ENCODE data around the gene PCDHGA7.
"Not testable (repeated sequence)": the region's sequence is repeated elsewhere in the genome, so short reads cannot be mapped to it uniquely, and the experiment has no call there.

Gene PCDHGA7

DNA sequence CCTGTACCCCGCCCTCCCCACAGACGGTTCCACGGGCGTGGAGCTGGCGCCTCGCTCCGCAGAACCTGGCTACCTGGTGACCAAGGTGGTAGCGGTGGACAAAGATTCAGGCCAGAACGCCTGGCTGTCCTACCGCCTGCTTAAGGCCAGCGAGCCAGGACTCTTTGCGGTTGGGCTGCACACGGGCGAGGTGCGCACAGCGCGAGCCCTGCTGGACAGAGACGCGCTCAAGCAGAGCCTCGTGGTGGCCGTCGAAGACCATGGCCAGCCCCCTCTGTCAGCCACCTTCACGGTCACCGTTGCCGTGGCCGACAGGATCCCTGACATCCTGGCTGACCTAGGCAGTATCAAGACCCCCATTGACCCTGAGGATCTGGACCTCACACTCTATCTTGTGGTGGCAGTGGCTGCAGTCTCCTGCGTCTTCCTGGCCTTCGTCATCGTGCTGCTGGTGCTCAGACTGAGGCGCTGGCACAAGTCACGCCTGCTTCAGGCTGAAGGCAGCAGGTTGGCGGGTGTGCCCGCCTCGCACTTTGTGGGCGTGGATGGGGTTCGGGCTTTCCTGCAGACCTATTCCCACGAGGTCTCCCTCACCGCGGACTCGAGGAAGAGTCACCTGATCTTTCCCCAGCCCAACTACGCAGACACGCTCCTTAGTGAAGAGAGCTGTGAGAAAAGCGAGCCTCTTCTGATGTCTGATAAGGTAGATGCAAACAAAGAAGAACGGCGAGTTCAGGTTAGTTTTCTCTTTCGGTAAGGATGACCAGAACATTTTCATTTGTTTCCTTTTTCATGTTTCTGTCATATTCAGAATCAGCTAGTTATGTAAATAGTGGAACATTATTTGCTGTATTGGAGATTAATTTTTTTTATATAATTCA, 16.3 kb upstream of the PCDHGA7 start:
- no peak for DNase-seq

DNA sequence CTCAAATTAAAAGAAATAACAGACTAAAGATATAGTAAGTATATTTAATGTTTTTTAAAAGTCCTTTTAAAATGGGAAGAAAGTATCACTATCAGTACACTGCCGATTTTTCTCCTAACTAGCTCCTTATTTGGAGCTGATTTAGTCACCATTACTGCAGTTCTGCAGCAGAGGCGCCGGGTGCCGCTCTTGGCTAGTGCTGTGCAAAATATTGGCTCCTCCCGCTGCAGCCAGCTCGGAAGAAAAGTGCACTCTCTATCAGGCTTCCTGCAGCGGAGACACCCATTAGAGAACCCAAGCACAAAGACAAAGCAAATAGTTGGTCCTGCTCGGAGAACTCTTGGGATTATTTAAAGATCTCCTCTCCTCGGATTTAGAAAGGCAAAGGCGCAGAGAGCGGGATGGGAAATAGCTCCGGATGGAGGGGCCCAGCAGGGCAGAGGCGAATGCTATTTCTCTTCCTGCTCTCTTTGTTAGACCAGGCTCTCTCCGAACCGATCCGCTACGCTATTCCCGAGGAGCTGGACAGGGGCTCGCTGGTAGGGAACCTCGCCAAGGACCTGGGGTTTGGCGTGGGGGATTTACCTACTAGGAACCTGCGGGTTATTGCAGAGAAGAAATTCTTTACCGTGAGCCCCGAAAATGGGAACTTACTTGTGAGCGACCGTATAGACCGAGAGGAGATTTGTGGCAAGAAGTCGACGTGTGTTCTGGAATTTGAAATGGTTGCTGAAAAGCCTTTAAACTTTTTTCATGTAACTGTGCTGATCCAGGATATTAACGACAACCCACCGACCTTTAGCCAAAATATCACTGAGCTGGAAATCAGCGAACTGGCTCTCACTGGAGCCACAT, 12.3 kb upstream of the PCDHGA7 start, which contains the start of gene PCDHGB3:
TSS of gene PCDHGB3 (plus strand) at position 249 of the 855 bp plus-strand sequence. CDS start at position 402, 153 bp downstream.
- DNase-seq: no peak

DNA sequence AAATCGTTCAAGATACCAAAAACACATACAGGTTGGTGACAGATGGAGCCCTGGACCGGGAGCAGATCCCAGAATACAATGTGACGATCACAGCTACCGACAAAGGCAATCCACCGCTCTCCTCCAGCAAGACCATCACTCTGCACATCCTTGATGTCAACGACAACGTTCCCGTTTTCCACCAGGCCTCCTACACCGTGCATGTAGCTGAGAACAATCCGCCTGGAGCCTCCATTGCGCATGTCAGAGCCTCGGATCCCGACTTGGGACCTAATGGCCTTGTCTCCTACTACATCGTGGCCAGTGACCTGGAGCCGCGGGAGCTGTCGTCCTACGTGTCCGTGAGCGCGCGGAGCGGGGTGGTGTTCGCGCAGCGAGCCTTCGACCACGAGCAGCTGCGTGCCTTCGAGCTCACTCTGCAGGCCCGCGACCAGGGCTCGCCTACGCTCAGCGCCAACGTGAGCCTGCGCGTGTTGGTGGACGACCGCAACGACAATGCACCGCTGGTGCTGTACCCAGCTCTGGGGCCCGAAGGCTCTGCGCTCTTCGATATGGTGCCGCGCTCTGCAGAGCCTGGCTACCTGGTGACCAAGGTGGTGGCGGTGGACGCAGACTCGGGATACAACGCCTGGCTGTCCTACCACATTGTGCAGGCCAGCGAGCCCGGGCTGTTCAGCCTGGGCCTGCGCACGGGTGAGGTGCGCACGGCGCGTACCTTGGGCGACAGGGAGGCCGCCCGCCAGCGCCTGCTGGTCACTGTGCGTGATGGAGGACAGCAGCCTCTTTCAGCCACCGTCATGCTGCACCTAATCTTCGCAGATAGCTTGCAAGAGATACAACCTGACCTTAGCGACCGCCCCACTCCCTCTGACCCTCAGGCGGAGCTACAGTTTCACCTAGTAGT, 10.7 kb upstream of the PCDHGA7 start:
- no peak for DNase-seq

DNA sequence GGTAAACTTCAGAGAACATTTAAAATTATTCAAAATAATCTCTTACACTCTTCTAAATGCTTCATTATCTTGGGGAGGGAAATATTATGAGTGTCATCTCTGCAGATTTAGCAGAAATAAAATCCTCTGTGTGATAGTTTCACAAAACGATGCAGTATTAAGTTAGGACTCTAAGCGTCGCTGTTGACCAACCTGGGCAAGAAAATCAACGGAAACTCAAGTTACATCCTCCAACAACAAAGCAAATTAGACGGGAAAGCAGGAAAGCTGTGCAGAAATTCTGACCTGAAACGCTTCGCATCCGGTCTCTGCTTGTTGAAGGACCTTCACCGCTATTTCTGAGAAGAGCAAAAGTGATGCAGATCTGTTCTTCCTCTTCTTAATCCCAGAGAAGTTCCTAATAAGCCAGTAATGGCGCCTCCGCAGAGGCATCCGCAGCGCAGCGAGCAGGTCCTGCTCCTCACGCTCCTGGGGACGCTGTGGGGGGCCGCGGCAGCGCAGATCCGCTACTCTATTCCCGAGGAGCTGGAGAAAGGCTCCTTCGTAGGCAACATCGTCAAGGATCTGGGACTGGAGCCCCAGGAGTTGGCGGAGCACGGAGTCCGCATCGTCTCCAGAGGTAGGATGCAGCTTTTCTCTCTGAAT, 8.7 kb upstream of the PCDHGA7 start, which contains the start of gene PCDHGA6:
TSS of gene PCDHGA6 (plus strand) at position 219 of the 645 bp plus-strand sequence. CDS start at position 412, 193 bp downstream.
- DNase-seq: no peak

DNA sequence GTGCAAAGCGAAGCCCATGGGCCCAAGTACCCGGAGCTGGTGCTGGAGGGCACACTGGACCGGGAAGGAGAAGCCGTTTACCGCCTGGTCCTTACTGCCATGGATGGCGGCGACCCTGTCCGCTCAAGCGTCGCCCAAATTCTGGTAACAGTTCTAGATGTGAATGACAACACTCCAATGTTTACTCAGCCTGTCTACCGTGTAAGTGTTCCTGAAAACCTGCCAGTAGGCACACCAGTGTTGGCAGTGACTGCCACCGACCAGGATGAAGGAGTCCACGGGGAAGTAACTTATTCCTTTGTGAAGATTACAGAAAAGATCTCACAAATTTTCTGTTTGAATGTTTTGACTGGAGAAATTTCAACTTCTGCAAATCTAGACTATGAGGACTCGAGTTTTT, 7.9 kb upstream of the PCDHGA7 start:
- DNase-seq: no peak

DNA sequence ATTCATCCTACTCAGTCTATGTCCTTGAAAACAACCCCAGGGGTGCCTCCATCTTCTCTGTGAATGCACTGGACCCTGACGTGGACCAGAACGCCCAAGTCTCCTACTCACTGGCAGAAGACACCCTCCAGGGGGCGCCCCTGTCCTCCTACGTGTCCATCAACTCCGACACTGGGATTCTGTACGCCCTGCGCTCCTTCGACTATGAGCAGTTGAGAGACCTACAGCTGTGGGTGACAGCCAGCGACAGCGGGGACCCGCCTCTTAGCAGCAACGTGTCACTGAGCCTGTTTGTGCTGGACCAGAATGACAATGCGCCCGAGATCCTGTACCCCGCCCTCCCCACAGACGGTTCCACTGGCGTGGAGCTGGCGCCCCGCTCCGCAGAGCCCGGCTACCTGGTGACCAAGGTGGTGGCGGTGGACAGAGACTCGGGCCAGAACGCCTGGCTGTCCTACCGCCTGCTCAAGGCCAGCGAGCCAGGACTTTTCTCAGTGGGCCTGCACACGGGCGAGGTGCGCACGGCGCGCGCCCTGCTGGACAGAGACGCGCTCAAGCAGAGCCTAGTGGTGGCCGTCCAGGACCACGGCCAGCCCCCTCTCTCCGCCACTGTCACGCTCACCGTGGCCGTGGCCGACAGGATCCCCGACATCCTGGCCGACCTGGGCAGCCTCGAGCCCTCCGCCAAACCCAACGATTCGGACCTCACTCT, 6.9 kb upstream of the PCDHGA7 start:
- not testable (repeated sequence) for DNase-seq

DNA sequence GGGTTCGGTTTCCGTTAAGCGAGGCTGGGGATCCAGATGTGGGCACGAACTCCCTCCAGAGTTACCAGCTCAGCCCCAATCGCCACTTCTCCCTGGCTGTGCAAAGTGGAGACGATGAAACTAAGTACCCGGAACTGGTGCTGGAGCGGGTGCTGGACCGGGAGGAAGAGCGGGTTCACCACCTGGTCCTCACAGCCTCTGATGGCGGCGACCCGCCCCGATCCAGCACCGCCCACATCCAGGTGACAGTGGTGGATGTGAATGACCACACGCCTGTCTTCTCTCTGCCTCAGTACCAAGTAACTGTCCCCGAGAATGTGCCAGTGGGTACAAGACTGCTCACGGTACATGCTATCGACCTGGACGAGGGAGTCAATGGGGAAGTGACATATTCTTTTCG, 803 bp downstream of the PCDHGA7 start:
- no peak for DNase-seq

DNA sequence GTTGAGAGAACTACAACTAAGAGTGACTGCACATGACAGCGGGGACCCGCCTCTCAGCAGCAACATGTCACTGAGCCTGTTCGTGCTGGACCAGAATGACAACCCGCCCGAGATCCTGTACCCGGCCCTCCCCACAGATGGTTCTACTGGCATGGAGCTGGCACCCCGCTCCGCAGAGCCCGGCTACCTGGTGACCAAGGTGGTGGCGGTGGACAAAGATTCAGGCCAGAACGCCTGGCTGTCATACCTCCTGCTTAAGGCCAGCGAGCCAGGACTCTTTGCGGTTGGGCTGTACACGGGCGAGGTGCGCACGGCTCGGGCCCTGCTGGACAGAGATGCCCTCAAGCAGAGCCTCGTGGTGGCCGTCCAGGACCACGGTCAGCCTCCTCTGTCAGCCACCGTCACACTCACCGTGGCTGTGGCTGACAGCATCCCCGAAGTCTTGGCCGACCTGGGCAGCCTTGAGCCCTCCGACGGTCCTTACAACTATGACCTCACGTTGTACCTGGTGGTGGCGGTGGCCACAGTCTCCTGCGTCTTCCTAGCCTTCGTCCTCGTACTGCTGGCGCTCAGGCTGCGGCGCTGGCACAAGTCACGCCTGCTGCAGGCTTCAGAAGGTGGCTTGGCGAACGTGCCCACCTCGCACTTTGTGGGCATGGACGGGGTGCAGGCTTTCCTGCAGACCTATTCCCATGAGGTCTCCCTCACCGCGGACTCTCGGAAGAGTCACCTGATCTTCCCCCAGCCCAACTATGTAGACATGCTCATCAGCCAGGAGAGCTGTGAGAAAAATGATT, 2.1 kb downstream of the PCDHGA7 start:
- DNase-seq: no peak

DNA sequence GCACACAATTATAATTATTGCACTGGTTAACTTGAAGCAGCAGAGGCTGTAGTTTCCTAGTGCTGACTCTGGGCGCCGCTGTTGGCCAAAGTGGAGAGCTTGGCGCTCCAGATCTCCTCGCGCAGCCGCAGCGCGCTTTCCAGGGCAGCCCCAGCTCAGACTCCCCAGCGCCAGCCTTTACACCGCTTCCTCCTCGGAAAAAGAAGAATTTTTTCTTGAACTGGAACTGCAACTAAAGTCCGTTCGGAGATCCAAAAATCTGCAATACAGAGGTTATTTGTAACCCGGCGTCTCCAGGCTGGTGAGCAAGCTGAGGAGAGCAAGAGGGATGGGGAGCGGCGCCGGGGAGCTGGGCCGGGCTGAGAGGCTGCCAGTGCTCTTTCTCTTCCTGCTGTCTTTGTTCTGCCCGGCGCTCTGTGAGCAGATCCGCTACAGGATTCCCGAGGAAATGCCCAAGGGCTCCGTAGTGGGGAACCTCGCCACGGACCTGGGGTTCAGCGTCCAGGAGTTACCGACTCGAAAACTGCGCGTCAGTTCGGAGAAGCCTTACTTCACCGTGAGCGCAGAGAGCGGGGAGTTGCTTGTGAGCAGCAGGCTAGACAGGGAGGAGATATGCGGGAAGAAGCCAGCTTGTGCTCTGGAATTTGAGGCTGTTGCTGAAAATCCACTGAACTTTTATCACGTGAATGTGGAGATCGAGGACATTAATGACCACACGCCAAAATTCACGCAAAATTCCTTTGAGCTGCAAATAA, 5.2 kb downstream of the PCDHGA7 start, which contains the start of gene PCDHGB4:
TSS of gene PCDHGB4 (plus strand) at position 142 of the 755 bp plus-strand sequence. CDS start at position 329, 187 bp downstream.
- DNase-seq: not testable (repeated sequence)

DNA sequence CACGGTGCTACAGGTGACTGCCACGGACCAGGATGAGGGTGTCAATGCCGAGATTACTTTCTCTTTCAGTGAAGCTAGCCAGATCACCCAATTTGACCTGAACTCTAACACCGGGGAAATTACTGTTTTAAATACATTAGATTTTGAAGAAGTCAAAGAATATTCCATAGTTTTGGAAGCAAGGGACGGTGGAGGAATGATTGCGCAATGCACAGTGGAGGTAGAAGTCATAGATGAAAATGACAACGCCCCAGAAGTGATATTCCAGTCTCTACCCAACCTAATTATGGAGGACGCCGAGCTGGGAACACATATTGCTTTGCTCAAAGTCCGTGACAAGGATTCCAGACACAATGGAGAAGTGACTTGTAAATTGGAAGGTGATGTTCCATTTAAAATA, 6.1 kb downstream of the PCDHGA7 start:
- no peak for DNase-seq

DNA sequence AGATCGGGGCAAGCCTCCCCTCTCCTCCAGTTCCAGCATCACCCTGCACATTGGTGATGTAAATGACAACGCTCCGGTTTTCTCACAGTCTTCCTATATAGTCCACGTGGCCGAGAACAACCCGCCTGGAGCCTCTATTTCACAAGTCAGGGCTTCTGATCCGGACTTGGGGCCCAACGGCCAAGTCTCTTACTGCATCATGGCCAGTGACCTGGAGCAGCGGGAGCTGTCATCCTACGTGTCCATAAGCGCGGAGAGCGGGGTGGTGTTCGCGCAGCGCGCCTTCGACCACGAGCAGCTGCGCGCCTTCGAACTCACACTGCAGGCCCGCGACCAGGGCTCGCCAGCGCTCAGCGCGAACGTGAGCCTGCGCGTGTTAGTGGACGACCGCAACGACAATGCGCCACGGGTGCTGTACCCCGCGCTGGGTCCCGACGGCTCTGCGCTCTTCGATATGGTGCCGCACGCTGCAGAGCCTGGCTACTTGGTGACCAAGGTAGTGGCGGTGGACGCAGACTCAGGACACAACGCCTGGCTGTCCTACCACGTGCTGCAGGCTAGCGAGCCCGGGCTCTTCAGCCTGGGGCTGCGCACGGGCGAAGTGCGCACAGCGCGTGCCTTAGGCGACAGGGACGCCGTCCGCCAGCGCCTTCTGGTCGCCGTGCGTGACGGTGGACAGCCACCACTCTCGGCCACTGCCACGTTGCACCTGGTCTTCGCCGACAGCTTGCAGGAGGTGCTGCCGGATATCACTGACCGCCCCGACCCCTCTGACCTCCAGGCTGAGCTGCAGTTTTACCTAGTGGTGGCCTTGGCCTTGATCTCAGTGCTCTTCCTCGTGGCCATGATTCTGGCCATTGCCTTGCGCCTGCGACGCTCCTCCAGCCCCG, 6.9 kb downstream of the PCDHGA7 start:
- no peak for DNase-seq

DNA sequence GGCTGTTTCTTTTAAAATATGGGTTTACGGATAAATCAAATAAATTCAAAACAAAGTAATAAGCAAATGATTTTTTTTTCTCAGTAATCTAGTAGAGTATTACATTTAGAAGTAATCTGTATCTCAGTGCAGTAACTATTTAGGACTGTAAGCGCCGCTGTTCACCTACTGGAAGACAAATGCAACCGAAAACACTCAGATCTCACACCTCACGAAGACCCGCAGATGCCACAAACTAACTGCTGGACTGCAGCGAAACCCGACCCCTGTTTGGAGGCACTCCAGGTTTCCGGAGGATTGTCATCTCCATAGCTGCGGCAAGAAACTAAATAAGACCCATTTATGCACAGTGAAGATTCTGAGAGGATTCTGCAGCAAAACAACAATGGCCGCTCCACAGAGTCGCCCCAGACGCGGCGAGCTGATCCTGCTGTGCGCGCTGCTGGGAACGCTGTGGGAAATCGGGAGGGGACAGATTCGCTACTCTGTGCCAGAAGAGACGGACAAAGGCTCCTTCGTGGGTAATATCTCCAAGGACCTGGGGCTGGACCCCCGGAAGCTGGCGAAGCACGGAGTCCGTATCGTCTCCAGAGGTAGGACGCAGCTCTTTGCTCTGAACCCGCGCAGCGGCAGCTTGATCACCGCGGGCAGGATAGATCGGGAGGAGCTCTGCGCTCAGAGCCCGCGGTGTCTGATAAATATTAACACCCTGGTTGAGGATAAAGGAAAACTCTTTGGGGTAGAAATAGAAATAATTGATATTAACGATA, 10.1 kb downstream of the PCDHGA7 start, which contains the start of gene PCDHGA8:
TSS of gene PCDHGA8 (plus strand) at position 205 of the 770 bp plus-strand sequence. CDS start at position 386, 181 bp downstream.
- no peak for DNase-seq

DNA sequence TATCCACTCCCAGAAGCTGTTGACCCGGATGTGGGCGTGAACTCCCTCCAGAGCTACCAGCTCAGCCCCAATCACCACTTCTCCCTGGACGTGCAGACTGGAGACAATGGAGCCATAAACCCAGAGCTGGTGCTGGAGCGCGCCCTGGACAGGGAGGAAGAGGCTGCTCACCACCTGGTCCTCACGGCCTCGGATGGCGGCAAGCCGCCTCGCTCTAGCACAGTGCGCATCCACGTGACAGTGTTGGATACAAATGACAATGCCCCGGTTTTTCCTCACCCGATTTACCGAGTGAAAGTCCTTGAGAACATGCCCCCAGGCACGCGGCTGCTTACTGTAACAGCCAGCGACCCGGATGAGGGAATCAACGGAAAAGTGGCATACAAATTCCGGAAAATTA, 10.7 kb downstream of the PCDHGA7 start:
- DNase-seq: no peak

DNA sequence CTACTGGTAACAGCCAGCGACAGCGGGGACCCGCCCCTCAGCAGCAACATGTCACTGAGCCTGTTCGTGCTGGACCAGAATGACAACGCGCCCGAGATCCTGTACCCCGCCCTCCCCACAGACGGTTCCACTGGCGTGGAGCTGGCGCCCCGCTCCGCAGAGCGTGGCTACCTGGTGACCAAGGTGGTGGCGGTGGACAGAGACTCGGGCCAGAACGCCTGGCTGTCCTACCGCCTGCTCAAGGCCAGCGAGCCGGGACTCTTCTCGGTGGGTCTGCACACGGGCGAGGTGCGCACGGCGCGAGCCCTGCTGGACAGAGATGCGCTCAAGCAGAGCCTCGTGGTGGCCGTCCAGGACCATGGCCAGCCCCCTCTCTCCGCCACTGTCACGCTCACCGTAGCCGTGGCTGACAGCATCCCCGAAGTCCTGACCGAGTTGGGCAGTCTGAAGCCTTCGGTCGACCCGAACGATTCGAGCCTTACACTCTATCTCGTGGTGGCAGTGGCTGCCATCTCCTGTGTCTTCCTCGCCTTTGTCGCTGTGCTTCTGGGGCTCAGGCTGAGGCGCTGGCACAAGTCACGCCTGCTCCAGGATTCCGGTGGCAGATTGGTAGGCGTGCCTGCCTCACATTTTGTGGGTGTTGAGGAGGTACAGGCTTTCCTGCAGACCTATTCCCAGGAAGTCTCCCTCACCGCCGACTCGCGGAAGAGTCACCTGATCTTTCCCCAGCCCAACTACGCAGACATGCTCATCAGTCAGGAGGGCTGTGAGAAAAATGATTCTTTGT, 12.1 kb downstream of the PCDHGA7 start:
- not testable (repeated sequence) for DNase-seq

All from anterior cingulate cortex (tissue), 58 donors.